Measurements from ENCODE around the gene OPRD1.

DNA sequence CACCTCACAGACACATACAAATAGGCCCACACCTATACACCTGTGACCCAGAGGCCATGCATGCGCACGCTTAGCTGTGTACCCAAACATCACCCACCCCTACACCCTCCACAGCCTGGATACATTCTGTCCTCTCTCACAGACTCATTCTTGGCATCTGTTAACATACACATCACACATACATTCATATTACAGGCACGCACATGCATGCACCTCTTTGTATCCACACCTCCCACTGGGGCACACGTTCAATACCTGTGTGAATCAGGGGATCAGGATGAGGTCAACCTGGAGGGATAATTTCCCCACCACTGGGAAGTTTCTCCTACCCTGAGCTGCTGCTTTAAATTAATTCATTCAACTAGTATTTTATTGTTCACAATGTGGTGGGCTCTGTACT, 66.8 kb downstream of the OPRD1 start:
- TF ChIP-seq, protein P1, sequence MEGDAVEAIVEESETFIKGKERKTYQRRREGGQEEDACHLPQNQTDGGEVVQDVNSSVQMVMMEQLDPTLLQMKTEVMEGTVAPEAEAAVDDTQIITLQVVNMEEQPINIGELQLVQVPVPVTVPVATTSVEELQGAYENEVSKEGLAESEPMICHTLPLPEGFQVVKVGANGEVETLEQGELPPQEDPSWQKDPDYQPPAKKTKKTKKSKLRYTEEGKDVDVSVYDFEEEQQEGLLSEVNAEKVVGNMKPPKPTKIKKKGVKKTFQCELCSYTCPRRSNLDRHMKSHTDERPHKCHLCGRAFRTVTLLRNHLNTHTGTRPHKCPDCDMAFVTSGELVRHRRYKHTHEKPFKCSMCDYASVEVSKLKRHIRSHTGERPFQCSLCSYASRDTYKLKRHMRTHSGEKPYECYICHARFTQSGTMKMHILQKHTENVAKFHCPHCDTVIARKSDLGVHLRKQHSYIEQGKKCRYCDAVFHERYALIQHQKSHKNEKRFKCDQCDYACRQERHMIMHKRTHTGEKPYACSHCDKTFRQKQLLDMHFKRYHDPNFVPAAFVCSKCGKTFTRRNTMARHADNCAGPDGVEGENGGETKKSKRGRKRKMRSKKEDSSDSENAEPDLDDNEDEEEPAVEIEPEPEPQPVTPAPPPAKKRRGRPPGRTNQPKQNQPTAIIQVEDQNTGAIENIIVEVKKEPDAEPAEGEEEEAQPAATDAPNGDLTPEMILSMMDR (IDR thresholded peaks at IDR 0.05), result no peak
- TF ChIP-seq POLR2A (IDR thresholded peaks at IDR 0.05), result no peak
